ENCODE data around the gene TBCD.

DNA sequence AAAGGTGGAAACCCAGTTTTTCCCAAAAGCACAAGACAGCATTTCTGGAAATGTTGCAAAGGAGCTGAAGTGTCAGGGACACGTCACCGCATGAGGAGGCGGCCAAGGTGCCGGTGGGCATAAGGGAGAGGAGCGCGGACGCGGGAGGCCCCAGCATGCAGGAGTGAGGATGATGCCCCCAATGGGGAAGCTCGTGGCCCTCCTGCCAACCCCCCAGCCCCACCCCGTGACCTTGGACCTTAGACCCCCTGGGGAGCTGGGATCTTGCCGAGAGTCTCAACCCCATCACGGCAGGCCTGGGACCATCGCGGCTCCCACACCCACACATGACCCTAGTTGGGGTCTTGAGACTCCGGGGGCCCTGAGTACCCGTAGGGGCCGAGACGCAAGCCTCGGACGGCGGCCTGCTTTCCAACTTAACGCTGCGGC is 208.1 kb downstream of the TBCD start:
- TF ChIP-seq, protein P1, sequence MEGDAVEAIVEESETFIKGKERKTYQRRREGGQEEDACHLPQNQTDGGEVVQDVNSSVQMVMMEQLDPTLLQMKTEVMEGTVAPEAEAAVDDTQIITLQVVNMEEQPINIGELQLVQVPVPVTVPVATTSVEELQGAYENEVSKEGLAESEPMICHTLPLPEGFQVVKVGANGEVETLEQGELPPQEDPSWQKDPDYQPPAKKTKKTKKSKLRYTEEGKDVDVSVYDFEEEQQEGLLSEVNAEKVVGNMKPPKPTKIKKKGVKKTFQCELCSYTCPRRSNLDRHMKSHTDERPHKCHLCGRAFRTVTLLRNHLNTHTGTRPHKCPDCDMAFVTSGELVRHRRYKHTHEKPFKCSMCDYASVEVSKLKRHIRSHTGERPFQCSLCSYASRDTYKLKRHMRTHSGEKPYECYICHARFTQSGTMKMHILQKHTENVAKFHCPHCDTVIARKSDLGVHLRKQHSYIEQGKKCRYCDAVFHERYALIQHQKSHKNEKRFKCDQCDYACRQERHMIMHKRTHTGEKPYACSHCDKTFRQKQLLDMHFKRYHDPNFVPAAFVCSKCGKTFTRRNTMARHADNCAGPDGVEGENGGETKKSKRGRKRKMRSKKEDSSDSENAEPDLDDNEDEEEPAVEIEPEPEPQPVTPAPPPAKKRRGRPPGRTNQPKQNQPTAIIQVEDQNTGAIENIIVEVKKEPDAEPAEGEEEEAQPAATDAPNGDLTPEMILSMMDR (IDR thresholded peaks at IDR 0.05): no peak
- no peak for TF ChIP-seq POLR2AphosphoS5 (IDR thresholded peaks at IDR 0.05)

Measured in breast epithelium (tissue), 3 donors.